ENCODE results near the gene AHCYL1.

Gene AHCYL1

DNA sequence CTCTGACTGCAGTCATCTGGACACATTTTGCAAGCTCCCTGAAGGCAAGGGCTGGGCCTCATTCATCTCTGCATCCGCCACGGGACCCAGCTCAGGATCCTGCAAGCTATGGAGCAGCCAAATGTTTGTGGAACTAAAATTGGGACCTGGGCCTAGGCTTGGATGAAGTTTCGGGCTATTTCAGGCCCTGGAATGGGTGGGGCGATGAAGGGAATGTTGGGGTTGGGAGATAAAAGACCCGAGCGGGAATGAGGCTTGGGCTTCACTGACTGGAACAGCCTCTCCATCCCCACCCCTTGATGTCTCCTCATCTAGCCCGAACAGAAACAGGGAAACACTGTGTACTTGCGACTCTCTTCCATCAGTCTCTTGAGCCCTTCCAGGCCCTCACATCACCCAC lies 7.3 kb upstream of the AHCYL1 start:
- no peak for DNase-seq

DNA sequence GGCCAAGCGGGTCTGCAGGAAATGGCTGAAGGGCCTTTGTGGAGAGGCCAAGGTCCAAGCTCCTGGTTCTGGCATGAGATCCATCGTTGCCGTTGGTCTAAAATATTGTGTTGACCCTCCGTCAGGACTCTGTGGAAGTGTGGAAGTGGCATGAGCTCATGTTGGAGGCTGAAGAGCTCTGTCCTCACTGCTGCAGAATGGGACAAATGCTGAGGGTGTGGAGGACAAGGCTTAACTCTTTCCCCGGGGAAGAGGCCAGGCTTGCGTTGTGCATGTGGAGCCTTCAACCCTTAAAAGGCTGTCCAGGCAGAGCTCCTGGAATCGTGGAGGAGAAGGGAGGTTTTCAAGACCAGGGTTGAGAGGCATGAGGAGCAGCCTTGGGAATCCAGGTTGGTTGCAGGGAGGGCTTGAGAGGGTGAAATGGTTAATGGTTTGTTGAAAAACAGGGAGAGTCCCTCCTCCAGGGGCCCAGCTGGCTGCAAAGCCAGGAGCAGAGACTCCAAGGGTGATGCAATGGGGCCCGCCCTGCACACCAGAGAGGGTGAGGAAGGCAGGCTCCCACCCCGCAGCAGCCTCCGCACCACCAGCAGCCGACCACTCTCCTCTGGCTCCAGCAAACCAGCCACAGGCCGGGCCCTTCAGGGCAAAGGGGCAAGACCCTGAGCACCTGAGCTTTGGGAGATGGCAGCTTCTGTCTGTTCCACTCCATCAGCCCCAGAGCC lies 6.7 kb upstream of the AHCYL1 start:
- DNase-seq: no peak

DNA sequence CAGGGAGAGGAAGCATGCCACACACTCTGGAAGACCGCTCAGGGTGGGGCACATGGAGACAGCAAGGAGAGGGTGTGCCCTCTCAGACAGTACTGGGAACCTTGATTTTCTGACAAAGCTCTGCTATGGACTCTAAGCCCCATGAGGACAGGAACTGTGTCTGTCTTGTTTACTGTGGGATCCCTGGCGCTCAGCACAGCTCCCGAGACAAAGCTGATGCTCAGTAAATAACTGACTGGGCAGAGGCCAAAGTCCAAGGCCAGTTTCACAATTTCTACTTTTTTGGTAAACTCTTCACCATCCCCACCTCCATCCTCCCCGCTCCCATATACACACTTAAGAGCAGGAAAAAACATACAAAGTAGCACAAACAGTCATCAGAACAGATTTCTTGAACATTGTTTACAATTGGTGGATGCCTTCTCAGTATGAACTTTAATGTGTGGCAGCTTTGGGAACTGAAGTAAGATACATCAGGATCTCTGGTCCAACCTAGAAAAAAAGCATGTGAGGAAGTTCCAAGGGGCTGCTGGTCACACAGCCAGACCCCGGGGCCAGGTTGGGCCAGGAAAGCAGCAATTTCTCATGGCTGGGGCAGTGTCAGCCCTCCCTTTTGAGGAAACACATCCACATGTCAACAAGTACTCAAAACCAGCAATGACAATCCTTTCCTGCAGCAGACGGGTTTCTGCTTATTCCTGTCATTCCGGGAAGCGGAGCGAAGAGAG lies 5.6 kb upstream of the AHCYL1 start:
- no peak for DNase-seq

- no peak for DNase-seq
These were observed 5.0 kb upstream of the AHCYL1 start for GRCh38 chr1:109979489-109980091.

- DNase-seq: no peak
These were observed 4.1 kb upstream of the AHCYL1 start for GRCh38 chr1:109980324-109981003.

GRCh38 chr1:109981004-109981335 lies 3.6 kb upstream of the AHCYL1 start:
- DNase-seq: no peak

DNA sequence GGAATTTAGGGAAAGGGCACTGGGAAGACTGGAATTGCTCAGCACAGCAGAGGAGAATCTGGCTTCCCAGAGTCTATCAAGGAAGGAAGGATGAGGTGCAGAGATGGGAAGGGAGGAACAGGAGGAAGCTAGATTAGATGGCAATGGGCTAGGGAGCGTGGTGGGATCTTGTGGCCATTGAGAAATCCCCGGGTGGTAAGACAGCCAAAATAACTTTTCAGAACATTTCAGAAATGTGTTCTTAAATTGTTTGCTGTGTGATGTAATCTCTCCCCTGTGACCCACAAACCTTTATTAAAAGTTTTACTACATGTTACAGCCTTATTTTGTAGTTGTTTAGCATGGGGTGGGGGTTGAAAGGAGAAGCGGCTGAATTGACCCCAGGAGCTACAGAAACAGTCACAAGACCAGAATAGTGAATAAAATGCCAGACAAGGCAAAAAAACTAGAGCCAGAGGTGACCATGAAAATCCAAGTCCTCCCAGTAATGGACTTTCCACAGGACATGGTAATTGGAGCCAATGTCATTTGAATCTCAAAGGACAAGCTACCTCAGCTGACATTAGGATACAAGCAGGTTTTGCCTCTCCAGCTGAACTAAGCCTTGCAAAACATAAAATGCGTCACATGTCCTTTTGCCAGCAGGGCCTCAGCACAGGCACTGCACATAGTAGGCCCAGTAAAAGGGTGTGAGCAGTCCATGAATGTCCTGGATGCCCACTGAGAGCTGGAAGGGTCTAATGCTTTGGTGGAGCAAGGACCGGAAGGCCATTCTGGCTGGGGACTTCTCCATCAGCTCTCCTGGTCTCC lies 980 bp upstream of the AHCYL1 start:
- DNase-seq: no peak

DNA sequence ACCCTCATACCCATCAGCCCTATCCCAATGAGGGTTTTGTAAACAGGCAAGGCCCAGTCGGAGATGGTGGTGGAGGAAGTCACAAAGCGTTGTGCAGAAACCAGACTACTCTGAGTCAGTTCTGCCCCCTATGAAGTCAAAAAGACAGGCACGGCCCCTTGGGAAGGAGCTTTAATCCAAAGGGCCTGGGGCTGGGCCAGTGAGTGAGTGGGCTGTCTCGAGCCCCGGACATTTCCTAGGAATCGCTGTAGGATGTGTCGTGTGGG lies 442 bp upstream of the AHCYL1 start:
- DNase-seq: no peak

DNA sequence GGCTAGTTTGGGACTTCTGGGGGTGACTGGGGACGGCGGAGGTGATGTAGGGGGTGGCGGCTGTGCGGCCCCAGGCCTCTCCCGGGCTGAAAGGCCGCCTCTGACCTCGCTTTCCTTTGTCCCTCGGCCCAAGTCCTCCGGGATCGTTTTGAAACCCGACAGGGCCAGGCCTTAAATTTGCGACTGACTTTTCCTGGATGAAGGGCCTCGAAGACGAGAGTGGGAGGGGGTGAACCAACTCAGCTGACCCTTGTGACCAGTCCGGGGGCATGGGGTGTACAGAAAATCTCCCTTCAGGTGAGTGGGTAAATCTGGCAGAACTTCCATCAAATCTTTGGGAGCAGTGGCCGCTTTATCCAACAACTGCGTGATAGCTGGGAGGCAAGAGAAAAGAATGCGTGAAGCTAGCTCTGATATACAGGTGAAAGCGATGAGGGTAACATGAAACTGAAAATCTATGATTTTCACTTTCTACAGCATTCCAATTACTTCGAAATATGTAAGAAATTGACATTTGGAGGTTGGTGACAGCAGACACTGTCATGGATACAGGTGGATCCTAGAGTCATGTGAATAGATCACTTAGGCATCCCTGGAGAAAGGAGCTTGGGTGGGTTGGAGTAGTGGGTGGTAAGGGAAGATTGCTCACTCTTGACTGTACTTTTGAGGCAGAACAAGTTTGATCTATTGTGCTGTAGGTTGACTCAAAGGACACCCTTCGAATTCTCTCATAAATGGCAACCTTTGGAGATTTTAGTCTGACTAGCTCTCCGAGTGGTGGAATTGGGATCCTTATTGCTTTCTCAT lies 885 bp downstream of the AHCYL1 start:
- no peak for DNase-seq

DNA sequence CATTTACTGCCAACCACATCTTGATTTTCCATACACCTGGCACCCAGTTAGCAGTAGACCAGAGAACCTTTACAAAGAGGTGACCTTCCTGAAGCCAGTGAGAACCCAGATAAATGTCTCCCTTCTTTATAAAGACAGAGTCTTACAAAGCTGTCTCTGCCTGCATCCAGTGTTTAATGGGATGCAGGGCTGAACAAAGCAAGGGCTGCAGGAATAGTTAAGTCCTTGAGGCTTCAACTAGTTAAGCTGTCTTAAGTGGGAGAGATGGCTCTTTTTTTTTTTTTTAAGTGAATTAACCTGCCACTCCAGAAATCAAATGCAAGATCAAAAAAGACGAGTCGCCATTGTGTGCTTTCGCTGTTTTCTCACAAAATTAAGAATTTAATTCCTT lies 1.5 kb downstream of the AHCYL1 start:
- no peak for DNase-seq

DNA sequence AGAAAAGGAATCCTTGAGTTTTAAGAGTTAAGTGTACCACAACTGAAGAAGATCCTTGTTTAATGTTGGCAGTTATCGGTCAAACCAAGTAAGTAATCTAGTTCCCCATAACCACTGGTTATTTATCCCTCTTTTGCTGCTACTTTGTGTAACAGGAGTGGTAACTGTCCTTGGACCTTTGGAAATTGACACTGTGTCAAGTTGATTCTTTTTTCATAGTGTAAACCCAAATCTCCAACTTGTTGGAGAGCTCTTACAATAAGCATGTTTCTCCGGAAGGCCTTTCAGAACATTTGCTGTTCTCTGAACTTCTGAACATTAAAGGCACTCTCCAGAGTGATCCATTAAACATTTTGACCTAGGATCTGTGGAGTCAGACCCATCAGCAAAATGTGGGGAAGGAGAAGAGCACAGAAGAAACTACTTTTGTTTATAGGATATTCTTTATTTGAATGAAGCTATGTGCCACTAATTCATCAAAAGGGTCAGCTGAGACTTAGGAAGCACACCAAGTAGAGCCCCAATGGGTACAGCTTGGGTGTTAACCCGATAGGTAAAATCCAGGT lies 3.9 kb downstream of the AHCYL1 start:
- no peak for DNase-seq

DNA sequence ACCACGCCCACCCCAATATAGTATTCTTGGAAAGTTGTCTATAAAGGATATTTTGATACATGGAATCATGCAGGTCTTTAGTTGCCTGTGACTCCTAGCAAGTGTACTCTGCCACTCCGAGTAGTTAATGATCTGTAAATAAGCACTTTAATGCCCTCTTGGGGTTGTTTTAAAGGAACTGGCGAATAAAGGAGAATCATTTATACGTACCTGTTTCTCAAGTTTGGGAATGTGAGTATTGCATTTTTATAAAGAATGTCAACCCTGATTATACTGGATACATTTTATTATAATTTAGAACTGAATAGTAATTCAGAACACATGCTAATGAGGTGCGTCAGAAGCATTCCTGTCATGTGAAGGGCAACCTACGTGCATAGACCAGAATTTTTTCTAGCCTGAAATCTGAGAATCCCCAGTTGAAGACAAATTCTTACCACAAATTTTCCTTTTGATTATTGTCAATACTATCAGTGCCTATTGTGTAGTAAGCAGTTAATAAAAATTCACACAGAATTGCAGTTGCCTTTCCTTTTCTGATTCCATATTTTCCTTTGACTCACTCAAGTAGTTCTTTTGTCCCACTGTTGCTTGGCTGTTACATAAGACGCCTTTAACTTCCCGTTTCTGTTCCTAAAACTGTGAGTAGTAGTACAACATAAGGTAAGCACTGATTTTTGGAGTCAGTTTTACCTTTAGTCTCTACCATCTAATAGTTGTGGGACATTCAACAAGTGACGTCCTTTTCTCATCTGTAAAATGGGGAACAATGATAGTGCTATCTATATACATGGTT lies 5.1 kb downstream of the AHCYL1 start:
- no peak for DNase-seq

DNA sequence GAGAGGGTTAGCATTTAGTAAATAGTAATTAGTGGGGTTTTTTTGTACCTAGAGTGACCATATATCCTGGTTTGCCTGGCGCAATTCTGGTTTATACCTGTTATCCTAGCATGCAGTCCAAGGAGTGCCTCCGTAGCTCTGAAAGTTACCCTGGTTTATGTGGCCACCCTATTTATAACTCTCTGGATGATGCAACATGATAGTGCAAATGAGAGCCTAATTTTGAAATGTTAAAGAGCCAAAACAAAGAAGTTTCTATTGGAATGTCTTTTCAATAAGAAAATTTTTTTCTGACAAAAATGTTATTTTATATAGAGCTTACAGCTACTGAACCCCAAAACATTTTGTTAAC lies 5.7 kb downstream of the AHCYL1 start:
- no peak for DNase-seq

- DNase-seq: no peak
These were observed 6.9 kb downstream of the AHCYL1 start for GRCh38 chr1:109991400-109991925.

DNA sequence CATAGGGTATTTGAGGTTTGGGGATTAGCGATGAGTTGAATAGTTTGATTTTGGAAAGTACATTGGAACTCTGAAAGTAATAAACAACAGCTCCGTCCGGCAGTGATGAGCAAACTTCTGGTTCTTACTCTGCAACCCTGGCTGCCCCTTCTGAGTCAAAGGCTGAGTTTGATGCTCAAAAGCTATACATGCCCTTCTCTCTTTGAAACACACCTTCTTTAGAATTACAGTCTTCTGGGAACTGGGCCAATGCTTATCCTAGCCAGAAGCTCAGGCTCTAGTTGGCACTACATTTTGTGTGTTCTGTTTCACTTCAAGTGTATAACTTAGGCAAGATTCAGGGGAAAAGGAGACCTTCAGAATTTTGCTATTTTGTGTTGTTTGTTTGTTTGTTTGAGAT lies 9.3 kb downstream of the AHCYL1 start:
- DNase-seq: no peak

DNA sequence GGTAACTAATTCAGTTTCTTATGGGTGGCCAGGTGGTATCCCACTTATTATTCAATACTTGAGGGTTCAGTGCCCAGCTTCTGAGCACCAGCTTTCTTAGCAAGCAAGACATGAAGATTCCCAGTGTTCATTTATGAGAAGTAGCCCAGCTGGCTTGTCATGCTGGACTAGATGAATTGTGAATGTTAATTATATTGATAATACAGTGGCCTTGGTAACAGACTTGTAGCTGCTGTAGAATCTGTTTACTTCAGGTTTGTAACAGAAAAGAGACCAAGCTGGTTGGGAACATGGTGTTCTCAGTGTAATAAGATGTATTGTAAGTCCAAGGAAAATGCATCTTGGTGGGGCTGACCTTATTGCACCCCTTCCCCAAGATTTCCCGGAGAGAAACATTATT lies 10.1 kb downstream of the AHCYL1 start:
- DNase-seq: no peak

DNA sequence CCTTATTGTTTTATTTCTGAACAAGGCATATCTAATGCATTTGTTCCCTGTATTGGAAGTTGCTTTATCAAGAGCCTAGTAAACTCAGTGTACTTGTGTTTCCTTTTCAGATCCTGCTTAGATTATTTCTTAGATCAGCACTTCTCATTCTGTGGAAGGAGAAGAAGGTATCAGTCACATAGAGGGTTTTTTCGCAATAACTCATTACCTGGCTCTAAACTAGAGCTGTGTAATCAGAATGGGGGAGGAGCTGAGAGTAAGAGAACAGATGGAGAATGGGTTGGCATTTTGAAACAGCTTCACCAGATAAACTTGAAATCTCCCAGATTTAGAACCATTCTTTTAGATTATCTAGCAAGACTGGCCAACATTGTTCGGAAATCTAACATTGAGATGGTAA lies 11.0 kb downstream of the AHCYL1 start:
- DNase-seq: no peak

DNA sequence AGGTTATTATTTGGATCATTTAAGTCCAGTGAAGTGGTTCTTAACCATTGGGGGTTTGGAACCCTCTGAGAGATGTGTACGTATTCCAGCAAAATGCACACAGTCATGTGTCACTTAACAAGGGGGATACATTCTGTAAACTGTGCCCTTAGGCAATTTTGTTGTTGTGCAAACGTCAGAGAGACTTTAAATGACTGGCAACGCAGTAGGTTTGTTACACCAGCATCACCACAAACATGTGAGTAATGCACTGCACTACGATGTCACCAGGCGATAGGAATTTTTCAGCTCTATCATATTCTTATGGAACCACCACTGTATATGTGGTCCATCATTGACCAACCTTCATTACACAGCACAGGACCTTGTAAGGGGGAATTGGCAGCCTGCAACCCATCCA lies 11.9 kb downstream of the AHCYL1 start:
- no peak for DNase-seq

- DNase-seq: no peak
These were observed 12.8 kb downstream of the AHCYL1 start for GRCh38 chr1:109997204-109997866.

GRCh38 chr1:109997867-109998229 lies 13.3 kb downstream of the AHCYL1 start:
- no peak for DNase-seq

GRCh38 chr1:110002695-110003094 lies 18.1 kb downstream of the AHCYL1 start:
- no peak for DNase-seq

Data from activated naive CD4-positive, alpha-beta T cell (primary cell).